IMR-90 (cell line): ENCODE measurements around the gene ZBTB26. TPM values are rescaled to one million over a fixed set of nuclear protein-coding genes. Genes with fewer than 3 reads are reported as not detected.
A peak's percentile ranks its signal among the peaks of the same experiment; 100 is the strongest.

Source experiments
- ATAC-seq: fragments of 200-7000 bp; cut with Tn5 transposase; 2 replicates; pipeline ENCODE4 v1.9.1; 2020; ENCODE audit warnings: low read depth, mild to moderate bottlenecking, moderate library complexity
- BruUV-seq: library from RNA; stranded (reverse); fragments of 400-500 nt; replicated peaks from 2 replicates; lab custom pipeline; 2021; lab: Mats Ljungman, UMichigan
- CTCF ChIA-PET: fragments of 300-600 bp; formaldehyde crosslinking; extraction: SDS; loops from one replicate; lab custom pipeline; 2021; ENCODE audit warnings: antibody characterized with exemption; lab: Yijun Ruan, JAX
- POLR2A ChIA-PET: fragments of 300-600 bp; sonication (Branson Sonifier 250); formaldehyde crosslinking; loops from one replicate; lab custom pipeline; 2022; ENCODE audit warnings: antibody characterized with exemption; ENCODE audit not compliant: unreplicated experiment; lab: Charles Lee
- DNase-seq: peaks from one replicate; pipeline ENCODE4 v3.0.0; 2013
- H2AFZ ChIP-seq: replicated peaks from 2 replicates; pipeline ENCODE3; 2013; ENCODE audit warnings: low read length, mild to moderate bottlenecking; ENCODE audit not compliant: poor library complexity
- H2AK5ac ChIP-seq: 2 replicates; pipeline ENCODE4 v1.6.1; 2013; ENCODE audit warnings: low read depth, low read length, inconsistent platforms
- H2AK9ac ChIP-seq: replicated peaks from 2 replicates; pipeline ENCODE3; 2013; ENCODE audit warnings: mild to moderate bottlenecking, low read depth, low read length, moderate library complexity; ENCODE audit not compliant: poor library complexity
- H2BK120ac ChIP-seq: 2 replicates; pipeline ENCODE4 v1.6.1; 2013; ENCODE audit warnings: low read depth, low read length, inconsistent platforms
- H2BK15ac ChIP-seq: 3 replicates; pipeline ENCODE4 v1.6.1; 2013; ENCODE audit warnings: low read depth, low read length, inconsistent platforms
- H2BK20ac ChIP-seq: 2 replicates; pipeline ENCODE4 v1.6.1; 2013; ENCODE audit warnings: low read depth, mild to moderate bottlenecking, inconsistent platforms, low read length, moderate library complexity
- H2BK5ac ChIP-seq: 2 replicates; pipeline ENCODE4 v1.6.1; 2013; ENCODE audit warnings: mild to moderate bottlenecking, low read depth, low read length, inconsistent platforms; ENCODE audit not compliant: poor library complexity, severe bottlenecking
- H3K14ac ChIP-seq: replicated peaks from 2 replicates; pipeline ENCODE4 v1.6.1; 2013; ENCODE audit warnings: low read depth, low read length, inconsistent platforms
- H3K18ac ChIP-seq: 2 replicates; pipeline ENCODE4 v1.6.1; 2013; ENCODE audit warnings: low read depth, low read length, control low read depth
- H3K23ac ChIP-seq: 2 replicates; pipeline ENCODE4 v1.6.1; 2013; ENCODE audit warnings: low read depth, low read length, inconsistent platforms
- H3K27ac ChIP-seq: 2 replicates; pipeline ENCODE4 v1.5.1; 2013; ENCODE audit warnings: mild to moderate bottlenecking, control low read depth, low read length; ENCODE audit not compliant: insufficient read depth
- H3K27me3 ChIP-seq: 2 replicates; pipeline ENCODE4 v1.6.1; 2013; ENCODE audit warnings: low read length; ENCODE audit not compliant: control insufficient read depth, insufficient read depth
- H3K36me3 ChIP-seq: 2 replicates; pipeline ENCODE4 v1.6.1; 2013; ENCODE audit warnings: low read length, mixed read lengths; ENCODE audit not compliant: control insufficient read depth, insufficient read depth
- H3K4ac ChIP-seq: 2 replicates; pipeline ENCODE4 v1.6.1; 2013; ENCODE audit warnings: low read depth, low read length, inconsistent platforms
- H3K4me1 ChIP-seq: 2 replicates; pipeline ENCODE4 v1.6.1; 2013; ENCODE audit warnings: low read length, mixed read lengths; ENCODE audit not compliant: control insufficient read depth, insufficient read depth
- H3K4me2 ChIP-seq: 2 replicates; pipeline ENCODE4 v1.6.1; 2013; ENCODE audit warnings: low read depth, mild to moderate bottlenecking, control low read depth, low read length, moderate library complexity
- H3K4me3 ChIP-seq: 2 replicates; pipeline ENCODE4 v1.5.1; 2013; ENCODE audit warnings: low read depth, mild to moderate bottlenecking, control low read depth, low read length, moderate library complexity; ENCODE audit not compliant: insufficient read depth
- H3K56ac ChIP-seq: 2 replicates; pipeline ENCODE4 v1.6.1; 2013; ENCODE audit warnings: low read length, inconsistent platforms; ENCODE audit not compliant: insufficient read depth; ENCODE audit errors: extremely low read depth
- H3K79me1 ChIP-seq, 2 experiments: 2 replicates each; pipeline ENCODE4 v1.6.1; 2013; ENCODE audit warnings: low read length in 2 of 2, inconsistent platforms in 1 of 2, low read depth in 1 of 2
- H3K9ac ChIP-seq: 2 replicates; pipeline ENCODE4 v1.6.1; 2013; ENCODE audit warnings: low read depth, low read length, control low read depth
- H3K9me1 ChIP-seq: 2 replicates; pipeline ENCODE4 v1.6.1; 2013; ENCODE audit warnings: low read length, inconsistent platforms; ENCODE audit not compliant: insufficient read depth
- H3K9me3 ChIP-seq: 2 replicates; pipeline ENCODE4 v1.6.1; 2013; ENCODE audit warnings: low read length; ENCODE audit not compliant: control insufficient read depth, insufficient read depth
- H4K20me1 ChIP-seq: 2 replicates; pipeline ENCODE4 v1.6.1; 2013; ENCODE audit warnings: low read length, inconsistent platforms; ENCODE audit not compliant: insufficient read depth
- H4K5ac ChIP-seq: 2 replicates; pipeline ENCODE4 v1.6.1; 2013; ENCODE audit warnings: mild to moderate bottlenecking, low read depth, low read length, control low read depth
- H4K8ac ChIP-seq, 2 experiments: 2 replicates each; pipeline ENCODE4 v1.6.1; 2013; ENCODE audit warnings: low read depth in 2 of 2, low read length in 2 of 2, control low read depth in 1 of 2, inconsistent platforms in 1 of 2
- H4K91ac ChIP-seq: 2 replicates; pipeline ENCODE4 v1.6.1; 2013; ENCODE audit warnings: low read depth, low read length, inconsistent platforms; ENCODE audit not compliant: insufficient read depth
- BHLHE40 ChIP-seq: fragments of 150-350 bp; IDR thresholded peaks from 2 replicates; pipeline ENCODE4 v1.6.1; 2016; ENCODE audit warnings: mild to moderate bottlenecking, low read depth, low read length
- CEBPB ChIP-seq: IDR thresholded peaks from 2 replicates; pipeline ENCODE4 v1.6.1; 2012; ENCODE audit warnings: low read depth, low read length, improper control_type of control experiment
- CHD1 ChIP-seq: IDR thresholded peaks from 2 replicates; pipeline ENCODE4 v1.6.1; 2012; ENCODE audit warnings: low read depth, low read length, improper control_type of control experiment
- FOS ChIP-seq: fragments of 150-350 bp; IDR thresholded peaks from 2 replicates; pipeline ENCODE4 v1.6.1; 2016; ENCODE audit warnings: low read depth, low read length
- MAFK ChIP-seq: IDR thresholded peaks from 2 replicates; pipeline ENCODE4 v1.6.1; 2012; ENCODE audit warnings: low read depth, low read length, improper control_type of control experiment
- MAZ ChIP-seq: IDR thresholded peaks from 2 replicates; pipeline ENCODE4 v1.6.1; 2012; ENCODE audit warnings: low read depth, mild to moderate bottlenecking, low read length, improper control_type of control experiment, moderate library complexity, borderline replicate concordance
- MXI1 ChIP-seq: IDR thresholded peaks from 2 replicates; pipeline ENCODE4 v1.6.1; 2012; ENCODE audit warnings: low read depth, mild to moderate bottlenecking, low read length, moderate library complexity, borderline replicate concordance
- NFE2L2 ChIP-seq: fragments of 150-350 bp; IDR thresholded peaks from 2 replicates; pipeline ENCODE4 v1.6.1; 2016; ENCODE audit warnings: low read depth, mild to moderate bottlenecking, low read length
- POLR2A ChIP-seq: IDR thresholded peaks from 2 replicates; pipeline ENCODE4 v1.6.1; 2012; ENCODE audit warnings: mild to moderate bottlenecking, low read depth, low read length
- RAD21 ChIP-seq: IDR thresholded peaks from 2 replicates; pipeline ENCODE4 v1.6.1; 2012; ENCODE audit warnings: low read length, improper control_type of control experiment
- RCOR1 ChIP-seq: IDR thresholded peaks from 2 replicates; pipeline ENCODE4 v1.6.1; 2012; ENCODE audit warnings: mild to moderate bottlenecking, low read length, improper control_type of control experiment; ENCODE audit not compliant: insufficient replicate concordance
- RFX5 ChIP-seq: IDR thresholded peaks from 2 replicates; pipeline ENCODE4 v1.8.0; 2012; ENCODE audit warnings: low read depth, mild to moderate bottlenecking, low read length, moderate library complexity
- SMC3 ChIP-seq: fragments of 150-350 bp; IDR thresholded peaks from 2 replicates; pipeline ENCODE4 v1.6.1; 2016; ENCODE audit warnings: low read depth, mild to moderate bottlenecking, antibody characterized with exemption, low read length, moderate library complexity
- USF2 ChIP-seq: fragments of 150-350 bp; IDR thresholded peaks from 2 replicates; pipeline ENCODE4 v1.6.1; 2017; ENCODE audit warnings: mild to moderate bottlenecking, antibody characterized with exemption, low read length, low read depth
- WGBS, 2 experiments: methylation state at CpG; one replicate each; pipeline versions ENCODE4 v1.1.5 to v1.1.7; 2013; ENCODE audit warnings: missing lambda C conversion rate in 2 of 2; ENCODE audit not compliant: insufficient read length in 1 of 2; ENCODE audit errors: extremely low coverage in 2 of 2; 5-methylcytosine and 5-hydroxymethylcytosine counted together
- dilution Hi-C: fragments of 300-500 bp; cut with HindIII; formaldehyde crosslinking; loops from one replicate; pipeline ENCODE4 v1.14.3; 2018; ENCODE audit warnings: low sequenced_read_pairs; ENCODE audit not compliant: unreplicated experiment
- in situ Hi-C: fragments of 300-500 bp; cut with MboI; formaldehyde crosslinking; loops from 3 replicates; pipeline ENCODE4 v1.14.3; 2019; ENCODE audit warnings: low sequenced_read_pairs, inconsistent platforms, mixed read lengths
- intact Hi-C: fragments of 100-400 bp; cut with micrococcal nuclease; formaldehyde crosslinking; loops from 2 replicates; pipeline ENCODE4 v1.10.0; 2022
- polyA plus RNA-seq, 3 experiments: library from polyadenylated mRNA; depleted of rRNA; stranded (reverse); fragments of >200 nt; gene quantifications; 2 replicates each; pipeline ENCODE4 v1.2.3, GENCODE V29; 2012; ENCODE audit warnings: low replicate concordance in 1 of 3
- total RNA-seq: library from RNA; depleted of rRNA; stranded (reverse); fragments of >200 nt; gene quantifications from 2 replicates; pipeline ENCODE4 v1.2.3, GENCODE V29; 2012
- TF ChIP-seq, protein P1 (sequence below): fragments of 150-350 bp; IDR thresholded peaks from 2 replicates; pipeline ENCODE4 v1.6.1; 2016; ENCODE audit warnings: low read depth, mild to moderate bottlenecking, low read length, moderate library complexity, borderline replicate concordance
- TF ChIP-seq, protein P2 (sequence below): conservative IDR thresholded peaks from 2 replicates; pipeline ENCODE4 v1.5.1; 2012; ENCODE audit warnings: mild to moderate bottlenecking, low read depth, low read length, improper control_type of control experiment

ZBTB26 gene
- total and polyA plus RNA-seq, 2 of the 4 experiments (the other 2 are of a cell fraction) = 3.1 to 6.1 TPM

DNA sequence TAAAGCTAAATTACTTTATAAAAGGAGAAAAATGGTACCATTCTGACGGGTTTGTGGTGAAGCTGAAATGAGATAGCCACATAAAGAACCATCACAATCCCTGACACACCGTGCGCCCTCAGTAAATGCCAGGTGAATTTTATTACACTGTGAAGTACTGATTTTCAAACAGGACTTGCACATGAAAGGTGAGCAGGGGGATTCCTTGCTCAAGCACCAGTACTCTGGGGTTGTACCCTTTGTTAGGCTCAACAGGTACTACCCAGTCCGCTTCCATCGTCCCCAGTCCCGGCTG is 9.1 kb upstream of the ZBTB26 start:
- H3K9me3 ChIP-seq = no peaks in the 10 kb centered on the region
- H3K4me3 ChIP-seq = peak overlapping the region; percentile 30
- H3K14ac ChIP-seq = peak overlapping the region; percentile 40
- intact Hi-C loops (loop anchor here (1.0 to 2.0 kb wide), 2 partner anchors 9 to 36 kb away; partner anchors contain the start of genes RC3H2 and ZBTB26), dilution Hi-C loops (no loop called here), in situ Hi-C loops (no loop called here)
- peaks cover 5% of the 10 kb centered on the region for H3K4me1 ChIP-seq
- peak overlapping the region; percentile 8; the same call in 1 of the 2 replicates for H3K9ac ChIP-seq
- H2BK20ac ChIP-seq = no peak overlapping the region
- peak overlapping the region; percentile 72 for H2AFZ ChIP-seq
- peak overlapping the region; percentile 3; the same call in 1 of the 2 replicates for H4K91ac ChIP-seq
- no peaks in the 10 kb centered on the region for H3K9me1 ChIP-seq
- H2AK5ac ChIP-seq = peak overlapping the region; percentile 88; the same call in 1 of the 2 replicates
- no peak overlapping the region for H3K23ac ChIP-seq
- H3K18ac ChIP-seq = no peak overlapping the region
- TF ChIP-seq BHLHE40 (no peak), RAD21 (no peak), USF2 (no peak), MAZ (no peak), SMC3 (no peak), RCOR1 (no peak), RFX5 (no peak), POLR2A (no peak), CHD1 (no peak), NFE2L2 (no peak), MXI1 (no peak), MAFK (no peak), FOS (no peak), CEBPB (no peak)
- TF ChIP-seq, protein P1, sequence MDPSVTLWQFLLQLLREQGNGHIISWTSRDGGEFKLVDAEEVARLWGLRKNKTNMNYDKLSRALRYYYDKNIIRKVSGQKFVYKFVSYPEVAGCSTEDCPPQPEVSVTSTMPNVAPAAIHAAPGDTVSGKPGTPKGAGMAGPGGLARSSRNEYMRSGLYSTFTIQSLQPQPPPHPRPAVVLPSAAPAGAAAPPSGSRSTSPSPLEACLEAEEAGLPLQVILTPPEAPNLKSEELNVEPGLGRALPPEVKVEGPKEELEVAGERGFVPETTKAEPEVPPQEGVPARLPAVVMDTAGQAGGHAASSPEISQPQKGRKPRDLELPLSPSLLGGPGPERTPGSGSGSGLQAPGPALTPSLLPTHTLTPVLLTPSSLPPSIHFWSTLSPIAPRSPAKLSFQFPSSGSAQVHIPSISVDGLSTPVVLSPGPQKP = no peak
- TF ChIP-seq, protein P2, sequence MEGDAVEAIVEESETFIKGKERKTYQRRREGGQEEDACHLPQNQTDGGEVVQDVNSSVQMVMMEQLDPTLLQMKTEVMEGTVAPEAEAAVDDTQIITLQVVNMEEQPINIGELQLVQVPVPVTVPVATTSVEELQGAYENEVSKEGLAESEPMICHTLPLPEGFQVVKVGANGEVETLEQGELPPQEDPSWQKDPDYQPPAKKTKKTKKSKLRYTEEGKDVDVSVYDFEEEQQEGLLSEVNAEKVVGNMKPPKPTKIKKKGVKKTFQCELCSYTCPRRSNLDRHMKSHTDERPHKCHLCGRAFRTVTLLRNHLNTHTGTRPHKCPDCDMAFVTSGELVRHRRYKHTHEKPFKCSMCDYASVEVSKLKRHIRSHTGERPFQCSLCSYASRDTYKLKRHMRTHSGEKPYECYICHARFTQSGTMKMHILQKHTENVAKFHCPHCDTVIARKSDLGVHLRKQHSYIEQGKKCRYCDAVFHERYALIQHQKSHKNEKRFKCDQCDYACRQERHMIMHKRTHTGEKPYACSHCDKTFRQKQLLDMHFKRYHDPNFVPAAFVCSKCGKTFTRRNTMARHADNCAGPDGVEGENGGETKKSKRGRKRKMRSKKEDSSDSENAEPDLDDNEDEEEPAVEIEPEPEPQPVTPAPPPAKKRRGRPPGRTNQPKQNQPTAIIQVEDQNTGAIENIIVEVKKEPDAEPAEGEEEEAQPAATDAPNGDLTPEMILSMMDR = no peak
- H3K79me1 ChIP-seq = peaks cover 11 to 38% of the 10 kb centered on the region in 2 experiments
- no peak overlapping the region for H2BK15ac ChIP-seq
- POLR2A ChIA-PET = interaction anchor here (0.7 to 1.1 kb wide), 4 partner anchors 9 to 31 kb away, joined by 3 to 5 read pairs (median 4); partner anchors contain the start of gene ZBTB26
- H2AK9ac ChIP-seq = no peak overlapping the region
- no TSS peak for BruUV-seq
- H3K27ac ChIP-seq = peak overlapping the region; percentile 51; the same call in 1 of the 2 replicates
- WGBS, 2 experiments = no CpG with 5 or more reads among the region's 6 CpGs
- CTCF ChIA-PET = no interaction called here
- H3K4me2 ChIP-seq = peak overlapping the region; percentile 98
- peak overlapping the region; percentile 96 for H4K5ac ChIP-seq
- H4K20me1 ChIP-seq = peaks cover 15% of the 10 kb centered on the region; the same call in 1 of the 2 replicates
- DNase-seq (no peak), ATAC-seq (no peak)
- peaks cover 14% of the 10 kb centered on the region for H3K36me3 ChIP-seq
- no peaks in the 10 kb centered on the region for H3K27me3 ChIP-seq
- H3K4ac ChIP-seq = peak overlapping the region; percentile 43
- peak overlapping the region; percentile 89 to 98 for H4K8ac ChIP-seq
- H3K56ac ChIP-seq = no peak overlapping the region
- no peak overlapping the region for H2BK120ac ChIP-seq
- H2BK5ac ChIP-seq = peak overlapping the region; percentile 39
